ENCODE data around the gene DLEC1.

The DLEC1 gene

GRCh38 chr3:38015984-38016383 is 23.0 kb upstream of the DLEC1 start:
- no peak for DNase-seq (ENCODE audit: low read depth, low spot score)
- no peak overlapping the region for H3K4me3 ChIP-seq (ENCODE audit: low read length)

- no peak overlapping the region for H3K4me3 ChIP-seq (ENCODE audit: low read length)
- DNase-seq (ENCODE audit: low read depth, low spot score): no peak
Observed at GRCh38 chr3:38016410-38016809, 22.6 kb upstream of the DLEC1 start.

- H3K4me3 ChIP-seq (ENCODE audit: low read length): no peak overlapping the region
- DNase-seq (ENCODE audit: low read depth, low spot score): no peak
Observed at GRCh38 chr3:38016847-38017444, 22.1 kb upstream of the DLEC1 start.

GRCh38 chr3:38017445-38018295 is 21.3 kb upstream of the DLEC1 start:
- DNase-seq (ENCODE audit: low read depth, low spot score): no peak
- no peak overlapping the region for H3K4me3 ChIP-seq (ENCODE audit: low read length)

- H3K4me3 ChIP-seq (ENCODE audit: low read length): no peak overlapping the region
Observed at GRCh38 chr3:38018296-38019266, 20.4 kb upstream of the DLEC1 start.

GRCh38 chr3:38019658-38020341 is 19.2 kb upstream of the DLEC1 start:
- DNase-seq (ENCODE audit: low read depth, low spot score): no peak
- no peak overlapping the region for H3K4me3 ChIP-seq (ENCODE audit: low read length)

More at GRCh38 chr3:38018296-38019266, 20.4 kb upstream of the DLEC1 start:
- DNase-seq (ENCODE audit: low read depth, low spot score): no peak

- H3K4me3 ChIP-seq (ENCODE audit: low read length): no peak overlapping the region
- no peak for DNase-seq (ENCODE audit: low read depth, low spot score)
Observed at GRCh38 chr3:38020342-38020726, 18.7 kb upstream of the DLEC1 start.

GRCh38 chr3:38021196-38021595 is 17.8 kb upstream of the DLEC1 start:
- no peak overlapping the region for H3K4me3 ChIP-seq (ENCODE audit: low read length)
- no peak for DNase-seq (ENCODE audit: low read depth, low spot score)

GRCh38 chr3:38022301-38022700 is 16.7 kb upstream of the DLEC1 start:
- no peak for DNase-seq (ENCODE audit: low read depth, low spot score)
- H3K4me3 ChIP-seq (ENCODE audit: low read length): no peak overlapping the region

GRCh38 chr3:38022896-38023709 is 15.9 kb upstream of the DLEC1 start:
- H3K4me3 ChIP-seq (ENCODE audit: low read length): no peak overlapping the region
- DNase-seq (ENCODE audit: low read depth, low spot score): no peak

GRCh38 chr3:38026856-38027255 is 12.2 kb upstream of the DLEC1 start:
- no peak for DNase-seq (ENCODE audit: low read depth, low spot score)
- H3K4me3 ChIP-seq (ENCODE audit: low read length): no peak overlapping the region

- DNase-seq (ENCODE audit: low read depth, low spot score): no peak
- no peak overlapping the region for H3K4me3 ChIP-seq (ENCODE audit: low read length)
Observed at GRCh38 chr3:38027466-38028465, 11.2 kb upstream of the DLEC1 start.

- DNase-seq (ENCODE audit: low read depth, low spot score): no peak
- no peak overlapping the region for H3K4me3 ChIP-seq (ENCODE audit: low read length)
Observed at GRCh38 chr3:38028621-38029361, 10.2 kb upstream of the DLEC1 start.

- no peak within 1 kb of the TSS for H3K4me3 ChIP-seq (ENCODE audit: low read length)
- DNase-seq (ENCODE audit: low read depth, low spot score): no peak
Observed at GRCh38 chr3:38029400-38030125, 9.4 kb upstream of the DLEC1 start, which contains the start of gene PLCD1. TSS of gene PLCD1 (minus strand) at chr3:38029642. CDS start at chr3:38029539, 103 bp downstream.

- H3K4me3 ChIP-seq (ENCODE audit: low read length): no peak overlapping the region
- DNase-seq (ENCODE audit: low read depth, low spot score): no peak
Observed at GRCh38 chr3:38030126-38031021, 8.6 kb upstream of the DLEC1 start.
